Stromal cell of bone marrow (primary cell): ENCODE results near the gene PKD2L2.
"Not testable (repeated sequence)": the region's sequence is repeated elsewhere in the genome, so short reads cannot be mapped to it uniquely, and the experiment has no call there.

ENCODE experiments used
- DNase-seq: peaks from one replicate; pipeline ENCODE4 v3.0.0-alpha.2; 2012; ENCODE audit warnings: low read depth

Gene PKD2L2

DNA sequence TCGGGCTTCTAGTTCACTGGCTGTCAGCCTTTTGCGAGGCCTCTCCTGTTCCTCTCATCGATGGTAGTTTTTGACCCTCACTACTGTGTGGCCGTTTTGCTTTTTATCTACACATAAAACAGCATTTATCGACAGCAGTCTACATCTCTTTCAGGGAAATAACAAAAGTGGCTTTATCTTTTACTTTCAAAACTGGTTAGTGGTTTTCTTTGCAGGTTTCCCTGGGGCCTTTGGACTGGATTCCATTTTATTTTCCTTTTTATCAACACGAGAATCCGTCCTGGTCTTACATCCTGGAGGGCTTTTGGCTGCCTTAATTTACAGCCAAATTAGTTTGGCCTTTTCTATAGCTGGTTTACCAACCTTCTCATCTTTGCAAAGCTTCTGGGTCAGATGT lies 793 bp upstream of the PKD2L2 start:
- DNase-seq = peak; percentile 2

DNA sequence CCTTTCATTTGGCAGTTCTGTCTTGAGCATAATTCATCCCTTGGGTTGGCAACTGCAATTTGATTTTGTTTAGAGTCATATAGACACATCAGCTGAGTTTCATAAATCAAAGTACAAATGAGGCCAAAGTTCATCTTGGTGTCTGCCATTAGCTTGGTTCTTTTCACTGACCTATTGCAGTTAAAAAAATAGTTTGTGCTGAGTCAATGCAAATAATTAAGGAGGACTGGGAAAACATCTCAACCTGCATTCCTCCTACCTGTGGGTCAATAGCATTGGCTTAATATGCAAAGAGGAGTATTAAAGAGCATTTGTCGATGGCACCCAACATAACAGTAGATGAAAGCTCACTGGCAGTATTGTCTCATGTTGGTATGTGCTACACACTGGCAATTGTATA lies 1.6 kb downstream of the PKD2L2 start:
- no peak for DNase-seq

DNA sequence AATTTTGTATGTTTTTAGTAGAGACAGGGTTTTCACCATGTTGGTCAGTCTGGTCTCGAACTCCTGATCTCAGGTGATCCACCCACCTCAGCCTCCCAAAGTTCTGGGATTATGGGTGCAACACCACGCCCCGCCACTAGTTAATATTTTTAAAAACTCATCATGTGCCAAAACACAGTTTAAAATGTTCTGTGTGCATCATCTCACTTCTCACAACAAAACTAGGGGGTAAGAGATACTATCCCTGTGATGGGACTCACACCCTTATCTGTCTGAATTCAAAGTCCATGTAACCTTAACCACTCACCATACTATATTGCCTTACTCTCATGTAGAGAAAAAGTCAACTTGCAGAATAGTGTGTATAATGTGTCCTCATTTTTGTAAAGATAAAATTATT lies 2.6 kb downstream of the PKD2L2 start:
- DNase-seq = no peak

DNA sequence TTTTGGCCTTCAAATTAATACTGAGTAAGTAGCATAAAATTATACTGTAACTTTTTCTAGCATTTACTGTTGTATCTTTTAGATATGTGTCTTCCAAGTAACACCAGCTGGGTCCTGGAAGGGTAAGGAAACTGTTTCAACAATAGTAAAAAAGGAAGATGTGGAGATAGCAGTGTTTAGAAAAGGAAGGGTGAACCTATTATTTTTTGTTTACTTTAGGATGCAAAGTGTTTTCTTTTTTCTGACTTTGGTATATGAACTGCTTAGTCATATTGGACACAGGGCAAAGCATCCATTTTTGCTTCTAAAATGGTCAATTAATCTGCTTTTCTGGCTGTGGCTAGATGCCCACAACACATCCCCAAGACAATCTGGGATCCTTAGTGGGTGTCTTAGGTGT lies 5.3 kb downstream of the PKD2L2 start:
- DNase-seq = no peak

DNA sequence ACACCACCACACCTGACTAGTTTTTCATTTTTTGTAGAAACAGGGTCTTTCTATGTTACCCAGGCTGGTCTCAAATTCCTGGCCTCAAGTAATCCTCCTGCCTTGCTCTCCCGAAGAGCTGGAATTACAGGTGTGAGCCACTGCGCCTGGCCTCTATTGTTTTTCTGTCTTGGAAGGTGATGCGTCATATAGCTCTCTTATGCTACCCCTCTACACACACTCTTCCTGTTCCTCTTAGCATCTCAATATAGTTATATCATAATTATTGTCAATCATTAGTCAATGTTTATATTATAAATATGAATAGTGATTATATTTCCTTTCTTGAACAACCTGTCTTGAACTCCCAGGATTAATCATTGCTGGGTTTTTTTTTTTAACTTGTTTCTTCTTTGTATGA lies 7.3 kb downstream of the PKD2L2 start:
- DNase-seq = no peak

DNA sequence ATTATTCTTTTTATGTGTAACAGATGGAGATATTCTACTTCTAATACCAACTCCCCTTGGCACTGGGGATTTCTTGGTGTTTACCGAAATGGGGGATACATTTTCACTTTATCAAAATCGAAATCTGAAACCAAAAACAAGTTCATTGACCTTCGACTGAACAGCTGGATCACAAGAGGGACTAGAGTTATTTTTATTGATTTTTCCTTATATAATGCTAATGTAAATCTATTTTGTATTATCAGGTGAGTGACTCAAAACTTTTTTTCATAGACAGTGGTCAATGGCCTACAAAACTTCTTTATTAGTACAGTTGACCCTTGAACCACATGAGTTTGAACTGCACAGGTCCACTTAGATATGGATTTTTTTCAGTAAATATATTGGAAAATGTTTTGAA lies 10.2 kb downstream of the PKD2L2 start:
- no peak for DNase-seq

DNA sequence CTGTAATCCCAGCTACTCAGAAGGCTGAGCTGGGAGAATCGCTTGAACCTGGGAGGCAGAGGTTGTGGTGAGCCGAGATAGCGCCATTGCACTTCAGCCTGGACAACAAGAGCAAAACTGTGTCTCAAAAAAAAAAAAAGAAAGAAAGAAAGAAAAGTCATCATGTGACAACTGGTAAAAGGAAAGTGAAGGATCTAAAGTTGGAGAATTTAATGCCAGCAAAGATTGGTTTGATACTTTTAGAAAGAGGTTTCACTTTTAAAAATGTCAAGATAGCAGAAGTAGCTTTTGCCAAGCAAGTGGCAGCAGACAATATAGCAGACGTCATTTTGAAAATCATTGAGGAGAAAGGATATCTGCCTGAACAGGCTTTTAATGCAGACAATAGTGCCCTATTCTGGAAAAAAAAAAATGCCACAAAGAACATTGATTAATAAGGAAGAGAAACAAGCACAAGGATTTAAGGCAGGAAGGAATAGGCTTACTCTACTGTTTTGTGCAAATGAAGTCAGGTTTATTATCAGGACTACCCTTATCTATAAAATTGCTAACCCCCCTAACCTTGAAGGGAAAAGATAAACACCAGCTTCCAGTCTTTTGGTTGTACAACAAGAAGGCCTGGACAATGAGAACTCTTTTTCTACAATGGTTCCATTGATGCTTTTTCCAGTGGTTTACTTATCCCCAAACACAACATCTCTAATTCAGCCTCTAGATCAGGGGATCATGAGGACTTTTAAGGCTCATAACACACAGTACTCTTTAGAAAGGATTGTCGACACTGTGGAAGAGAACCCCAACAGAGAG lies 12.0 kb downstream of the PKD2L2 start:
- no peak for DNase-seq

DNA sequence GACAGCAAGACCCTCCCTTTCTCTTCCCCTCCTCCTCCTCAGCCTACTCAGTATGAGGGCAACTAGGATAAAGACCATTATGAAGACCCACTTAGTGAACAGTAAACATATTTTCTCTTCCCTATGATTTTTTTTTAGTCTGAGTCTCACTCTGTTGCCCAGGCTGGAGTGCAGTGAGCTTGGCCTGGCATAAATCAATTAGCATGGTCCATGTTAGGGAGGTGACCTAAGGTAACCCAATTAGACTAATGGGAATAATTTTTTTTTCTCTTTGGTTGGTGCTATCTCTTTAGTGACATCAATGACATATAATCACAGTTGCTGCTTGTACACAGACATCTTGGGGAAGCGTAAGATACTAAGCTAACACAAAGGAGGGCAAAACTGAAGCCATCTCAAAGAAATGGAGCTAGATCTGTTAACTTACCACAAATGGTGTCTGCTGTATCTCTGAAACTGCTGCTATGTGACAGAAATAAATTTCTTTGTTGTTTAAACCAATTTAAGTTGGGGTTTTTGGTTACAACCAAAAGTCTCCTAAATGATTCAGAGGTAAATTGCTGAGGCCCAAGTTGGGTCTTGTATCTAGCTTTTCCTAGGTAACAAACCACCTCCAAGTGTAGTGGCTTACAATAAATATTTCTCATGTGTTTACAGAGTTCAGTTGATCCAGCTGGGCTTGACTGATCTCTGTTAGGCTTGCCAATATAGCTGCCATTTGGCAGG lies 13.3 kb downstream of the PKD2L2 start:
- no peak for DNase-seq

DNA sequence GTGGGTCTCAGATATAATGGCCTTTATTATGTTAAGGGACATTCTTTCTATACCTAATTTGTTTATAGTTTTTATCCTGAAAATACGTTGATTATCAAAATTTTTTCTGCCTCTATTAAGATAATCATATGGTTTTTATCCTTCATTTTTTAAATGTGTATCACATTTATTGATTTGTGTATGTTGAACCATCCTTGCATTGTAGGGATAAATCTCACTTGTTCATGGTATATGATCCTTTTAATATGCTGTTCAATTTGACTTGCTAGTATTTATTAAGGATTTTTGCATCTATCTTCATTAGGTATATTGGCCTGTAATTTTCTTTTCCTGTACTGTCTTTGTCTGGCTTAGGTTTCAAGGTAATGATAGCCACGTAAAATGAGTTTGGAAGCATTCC lies 25.5 kb downstream of the PKD2L2 start:
- DNase-seq = no peak

DNA sequence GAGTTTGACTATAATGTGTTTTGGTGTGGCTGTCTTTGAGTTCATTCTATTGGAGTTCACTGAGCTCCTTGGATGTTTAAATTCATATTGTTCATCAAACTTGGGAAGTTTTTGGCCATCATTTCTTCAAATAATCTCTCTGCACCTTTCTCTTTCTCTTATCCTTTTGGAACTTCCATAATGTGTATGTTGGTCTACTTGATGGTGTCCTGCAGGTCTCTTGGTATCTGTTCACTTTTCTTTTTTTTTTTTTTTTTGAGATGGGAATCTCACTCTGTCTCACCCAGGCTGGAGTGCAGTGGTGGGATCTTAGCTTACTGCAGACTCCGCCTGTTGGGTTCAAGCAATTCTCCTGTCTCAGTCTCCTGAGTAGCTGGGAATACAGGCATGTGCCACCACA lies 27.7 kb downstream of the PKD2L2 start:
- DNase-seq = no peak

DNA sequence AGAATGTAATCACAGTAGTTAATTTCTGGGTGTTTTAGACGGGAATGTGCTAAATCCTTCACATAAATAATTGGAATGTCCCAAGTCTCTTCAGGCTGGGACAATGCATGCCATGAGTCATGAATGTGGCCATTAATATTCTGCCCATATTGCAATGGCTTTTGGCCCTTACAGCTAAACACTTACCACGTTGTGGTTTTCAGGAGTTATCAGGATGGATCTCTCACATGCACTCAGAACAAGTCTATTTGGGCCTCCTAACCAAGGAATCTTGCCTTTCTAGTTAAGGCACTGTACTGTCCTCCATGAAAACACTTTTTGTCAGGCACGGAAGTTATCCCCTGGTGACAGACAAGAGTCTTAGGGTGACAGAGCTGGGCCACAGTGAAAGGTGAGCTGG lies 32.7 kb downstream of the PKD2L2 start:
- no peak for DNase-seq

DNA sequence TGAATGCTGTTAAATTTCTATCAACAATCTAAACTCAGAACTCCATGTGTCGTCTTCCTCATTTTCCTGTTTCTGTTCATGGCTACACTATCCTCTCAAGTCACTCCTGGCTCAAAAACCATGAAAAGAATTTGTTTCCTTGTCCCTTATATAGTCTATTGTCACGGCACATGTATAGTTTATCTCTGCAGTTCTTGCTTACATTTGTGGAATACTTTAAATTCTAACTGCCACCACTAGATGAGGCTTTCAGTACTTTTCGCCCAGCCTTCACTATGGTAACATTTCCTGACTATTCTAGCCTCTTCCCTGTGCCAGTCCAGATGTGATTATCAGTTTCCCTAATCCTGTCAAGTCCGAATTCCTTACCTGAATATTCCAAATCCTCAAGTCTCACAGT lies 34.6 kb downstream of the PKD2L2 start:
- DNase-seq = no peak

DNA sequence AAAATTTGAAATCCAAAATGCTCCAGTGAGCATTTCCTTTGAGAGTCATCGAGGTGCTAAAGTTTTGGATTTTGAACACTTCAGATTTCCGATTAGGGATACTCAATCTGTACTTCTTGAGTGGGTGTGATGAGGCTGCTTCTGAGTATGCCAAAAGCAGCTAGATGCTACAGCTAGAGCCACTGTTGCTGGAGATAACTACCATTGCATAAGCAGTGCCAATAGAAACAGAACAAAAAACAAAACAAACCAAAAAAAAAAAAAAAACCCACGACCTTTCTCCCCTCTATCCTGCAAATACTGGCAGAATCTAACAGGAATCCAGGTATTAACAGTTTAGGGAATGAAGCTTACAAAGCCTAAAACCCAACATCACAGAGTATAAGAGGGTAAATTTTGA lies 43.5 kb downstream of the PKD2L2 start:
- no peak for DNase-seq

DNA sequence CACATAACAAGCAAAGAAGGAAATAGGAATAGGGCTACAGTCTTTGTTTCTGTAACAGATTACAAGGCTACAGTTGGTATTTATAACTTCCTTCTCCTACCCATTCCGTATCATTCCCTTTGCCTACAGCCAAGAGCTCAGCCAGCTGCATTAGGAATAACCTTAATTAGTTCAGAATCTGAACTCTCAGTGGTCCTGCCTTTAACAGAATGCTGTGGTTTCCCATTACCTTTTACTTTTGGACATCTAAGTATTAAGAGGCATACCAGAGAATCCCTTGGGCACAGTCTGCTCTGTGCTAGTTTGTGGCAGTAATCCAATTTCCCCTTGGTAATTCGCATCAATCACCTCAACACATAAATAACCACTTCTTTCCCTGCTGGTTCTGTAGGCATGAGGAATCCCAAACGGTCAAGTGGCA lies 44.2 kb downstream of the PKD2L2 start:
- DNase-seq = no peak

DNA sequence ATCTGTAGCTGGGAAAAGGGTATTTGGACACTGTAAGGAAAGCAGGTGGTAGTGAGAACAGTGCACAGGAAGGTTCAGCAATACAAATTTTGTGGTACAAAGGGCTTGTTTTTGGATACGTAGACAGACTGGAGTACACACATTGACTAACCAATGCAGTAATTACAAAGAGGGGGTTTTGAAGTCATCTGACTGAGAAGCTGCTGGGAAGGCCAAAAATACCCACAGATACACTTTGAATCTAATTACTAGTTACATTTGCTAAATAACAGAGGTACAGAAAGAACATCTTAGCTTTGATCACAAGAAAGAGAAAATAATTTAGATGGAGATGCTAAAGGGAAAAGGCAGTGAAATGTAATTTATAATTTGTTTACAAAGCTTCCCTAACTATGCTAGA lies 45.9 kb downstream of the PKD2L2 start:
- no peak for DNase-seq

DNA sequence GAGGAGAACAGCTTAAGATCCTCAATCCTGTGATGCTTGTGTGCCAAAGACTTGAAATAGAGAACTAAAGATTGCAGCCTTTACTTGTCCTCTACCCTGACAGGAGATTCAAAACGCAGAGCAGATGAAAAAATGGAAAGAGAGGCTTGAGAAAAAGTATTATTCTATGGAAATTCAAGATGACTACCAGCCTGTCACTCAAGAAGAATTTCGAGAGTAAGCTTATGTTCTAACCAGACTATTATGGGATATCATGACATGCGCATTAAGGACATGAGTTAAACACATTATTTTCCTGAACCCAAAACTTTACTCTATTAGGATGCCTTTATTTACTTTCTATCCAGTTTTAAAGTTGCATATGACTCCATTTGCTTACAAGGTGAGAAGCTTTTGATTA lies 46.4 kb downstream of the PKD2L2 start:
- DNase-seq = no peak

DNA sequence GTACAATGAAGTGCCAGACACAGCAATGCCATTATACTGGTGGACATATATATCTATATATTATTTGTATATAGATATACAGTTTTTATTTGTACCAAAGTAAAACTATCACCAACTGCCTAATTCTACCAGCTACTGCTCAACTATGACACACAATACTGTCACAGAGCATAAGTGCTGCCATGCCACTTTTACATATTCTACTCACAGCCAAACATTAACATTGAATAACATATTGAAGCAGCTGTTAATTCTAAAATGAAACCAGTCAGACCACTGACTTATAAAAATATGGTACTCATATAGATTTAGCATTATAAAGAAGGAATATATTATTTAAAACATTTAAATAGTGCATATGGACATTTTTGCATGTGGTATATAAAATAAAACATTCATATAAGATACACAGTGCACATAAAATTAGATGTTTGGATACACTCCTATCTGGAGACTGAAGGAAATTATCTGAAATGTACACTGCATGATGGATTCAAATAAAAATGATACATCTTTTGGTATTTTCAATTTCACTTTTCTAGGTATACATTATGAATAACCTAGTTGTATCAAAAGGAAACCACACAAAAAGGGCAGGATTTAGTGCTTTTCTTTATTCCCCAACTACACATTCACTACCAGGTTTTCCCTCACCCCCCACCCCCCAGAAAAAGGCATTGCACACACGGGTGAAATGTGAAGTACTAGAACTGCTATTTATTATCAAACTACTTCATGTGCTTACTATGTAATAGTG lies 48.9 kb downstream of the PKD2L2 start:
- no peak for DNase-seq

DNA sequence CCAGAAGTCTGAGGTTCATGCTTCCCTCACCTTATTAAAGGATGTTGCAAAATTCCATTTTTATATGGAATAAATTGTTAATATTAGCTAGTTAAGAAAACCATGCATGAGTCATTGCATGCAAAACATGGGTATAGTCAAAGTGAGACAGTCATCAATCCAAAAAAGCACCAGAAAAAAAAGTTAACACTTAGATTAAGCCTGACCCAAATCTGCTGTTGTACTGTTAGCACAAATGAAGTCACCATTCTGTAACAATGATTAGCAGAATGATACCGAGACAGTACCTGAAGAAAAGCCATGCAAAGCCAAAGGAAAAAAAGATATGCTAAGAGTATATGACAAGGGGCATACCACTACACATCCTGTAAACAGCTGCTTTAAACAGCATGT lies 49.5 kb downstream of the PKD2L2 start:
- no peak for DNase-seq

DNA sequence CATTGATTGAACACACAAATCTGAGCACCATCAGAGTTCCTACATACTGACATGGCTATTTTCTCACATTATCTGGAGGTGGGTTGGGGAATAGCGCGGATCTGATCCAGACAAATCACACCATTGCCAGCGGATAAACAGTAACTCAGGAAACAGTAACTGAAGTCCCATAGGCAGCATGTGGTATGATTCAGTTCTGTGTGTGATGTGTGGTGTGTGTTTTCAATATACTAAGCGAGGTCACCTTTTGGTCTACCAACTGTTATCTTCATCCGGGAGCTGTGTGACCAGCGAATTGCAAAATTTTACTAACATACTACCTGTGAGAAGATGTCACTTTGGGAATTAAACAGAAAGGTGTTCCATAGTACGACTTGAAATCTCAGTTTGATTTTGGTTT lies 50.1 kb downstream of the PKD2L2 start:
- no peak for DNase-seq

DNA sequence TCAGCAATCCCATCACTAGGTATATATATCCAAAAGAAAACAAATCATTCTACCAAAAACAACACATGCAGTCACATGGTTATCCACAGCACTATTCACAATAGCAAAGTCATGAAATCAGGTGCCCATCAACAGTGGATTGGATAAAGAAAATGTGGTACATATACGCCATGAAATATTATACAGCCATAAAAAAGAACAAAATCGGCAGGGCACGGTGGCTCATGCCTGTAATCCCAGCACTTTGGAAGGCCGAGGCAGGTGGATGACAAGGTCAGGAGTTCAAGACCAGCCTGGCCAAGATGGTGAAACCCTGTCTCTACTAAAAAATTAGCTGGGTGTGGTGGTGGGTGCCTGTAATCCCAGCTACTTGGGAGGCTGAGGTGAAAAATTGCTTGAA lies 55.0 kb downstream of the PKD2L2 start:
- not testable (repeated sequence) for DNase-seq

DNA sequence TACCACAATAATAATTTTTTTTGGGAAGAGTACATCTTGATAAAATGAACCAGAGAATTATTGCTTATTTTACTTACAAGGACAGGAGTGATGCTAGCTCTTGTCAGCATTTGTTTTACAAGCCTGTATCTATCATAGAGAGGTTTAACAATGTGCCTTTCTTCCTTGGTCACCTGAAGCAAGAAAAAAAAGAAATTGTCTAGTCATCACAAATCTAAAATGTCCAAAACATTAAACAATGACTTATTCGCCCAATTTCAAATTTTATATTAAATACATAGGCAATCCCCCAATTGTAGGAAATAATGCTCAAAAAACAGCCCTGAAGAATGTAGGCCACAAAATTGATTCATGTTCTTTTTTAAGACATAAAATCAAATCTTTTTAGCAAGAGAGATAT lies 56.6 kb downstream of the PKD2L2 start:
- DNase-seq = no peak

DNA sequence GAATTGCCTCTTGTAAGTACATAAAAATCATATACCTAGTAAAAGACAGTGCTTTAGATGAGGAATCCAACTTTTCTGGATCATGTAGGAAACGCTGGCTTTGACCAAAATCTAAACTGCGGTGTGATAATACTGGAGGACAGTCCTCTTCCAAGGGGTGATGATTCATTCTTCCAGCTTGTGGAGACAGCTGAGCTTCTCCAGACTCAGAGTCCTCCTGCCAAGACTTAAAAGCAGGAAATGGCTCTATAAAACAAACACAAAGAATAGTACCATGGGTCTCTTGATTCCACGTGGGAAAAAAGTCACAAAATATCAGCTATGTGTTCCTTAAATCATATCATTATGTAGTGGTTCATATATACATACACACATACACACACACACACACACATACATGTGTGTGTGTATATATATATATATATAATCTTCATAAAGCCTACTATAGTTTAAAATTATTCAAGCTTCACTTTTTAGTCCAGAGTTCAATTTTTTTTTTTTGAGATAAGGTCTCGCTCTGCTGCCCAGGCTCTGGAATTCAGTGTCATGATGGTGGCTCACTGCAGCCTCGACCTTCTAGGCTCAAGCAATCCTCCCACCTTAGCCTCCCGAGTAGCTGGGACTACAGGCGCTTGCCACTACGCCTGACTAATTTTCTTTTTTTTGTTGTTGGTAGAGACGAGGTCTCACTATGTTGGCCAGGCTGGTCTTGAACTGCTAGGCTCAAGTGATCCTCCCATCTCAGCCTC lies 65.0 kb downstream of the PKD2L2 start:
- DNase-seq = peak; percentile 83
